Activated CD8-positive, alpha-beta memory T cell treated with anti-CD3 and anti-CD28 coated beads for 24 hours (primary cell): Measurements from ENCODE around the gene EARS2.
"Not testable (repeated sequence)": the region's sequence is repeated elsewhere in the genome, so short reads cannot be mapped to it uniquely, and the experiment has no call there.

ENCODE experiments used
- DNase-seq: peaks from one replicate; pipeline ENCODE4 v3.0.0-alpha.2; 2020

The EARS2 gene

GRCh38 chr16:23566724-23567123 lies 9.6 kb upstream of the EARS2 start:
- no peak for DNase-seq

GRCh38 chr16:23564575-23565363 lies 7.6 kb upstream of the EARS2 start:
- no peak for DNase-seq

GRCh38 chr16:23563186-23563585 lies 6.0 kb upstream of the EARS2 start:
- DNase-seq = no peak

- DNase-seq = no peak
Observed at GRCh38 chr16:23562505-23562904, 5.4 kb upstream of the EARS2 start.

- no peak for DNase-seq
Observed at GRCh38 chr16:23561586-23561985, 4.4 kb upstream of the EARS2 start.

GRCh38 chr16:23557779-23558702 lies 891 bp upstream of the EARS2 start:
- DNase-seq = peak; percentile 73

GRCh38 chr16:23554536-23554935 lies 2.6 kb downstream of the EARS2 start:
- DNase-seq = no peak

GRCh38 chr16:23552161-23552560 lies 5.0 kb downstream of the EARS2 start:
- no peak for DNase-seq

GRCh38 chr16:23549938-23550337 lies 7.2 kb downstream of the EARS2 start:
- no peak for DNase-seq

- DNase-seq = no peak
Observed at GRCh38 chr16:23544436-23544835, 12.7 kb downstream of the EARS2 start.

GRCh38 chr16:23540817-23541178 lies 16.4 kb downstream of the EARS2 start:
- not testable (repeated sequence) for DNase-seq

- no peak for DNase-seq
Observed at GRCh38 chr16:23539984-23540816, 16.9 kb downstream of the EARS2 start.

- DNase-seq = no peak
Observed at GRCh38 chr16:23538919-23539278, 18.3 kb downstream of the EARS2 start.

GRCh38 chr16:23537390-23537789 lies 19.8 kb downstream of the EARS2 start:
- no peak for DNase-seq

GRCh38 chr16:23535901-23536300 lies 21.2 kb downstream of the EARS2 start:
- no peak for DNase-seq

GRCh38 chr16:23534868-23535860 lies 22.0 kb downstream of the EARS2 start:
- DNase-seq = no peak

- DNase-seq = no peak
Observed at GRCh38 chr16:23532448-23532847, 24.7 kb downstream of the EARS2 start.

- DNase-seq = no peak
Observed at GRCh38 chr16:23530062-23530461, 27.1 kb downstream of the EARS2 start.

- no peak for DNase-seq
Observed at GRCh38 chr16:23528644-23529310, 28.4 kb downstream of the EARS2 start.

GRCh38 chr16:23527961-23528643 lies 29.0 kb downstream of the EARS2 start:
- DNase-seq = no peak

GRCh38 chr16:23524886-23525285 lies 32.3 kb downstream of the EARS2 start:
- DNase-seq = no peak
